HCT116 (cell line): ENCODE measurements around the gene HPD. TPM values are rescaled to one million over a fixed set of nuclear protein-coding genes. Genes with fewer than 3 reads are reported as not detected.
A peak's percentile ranks its signal among the peaks of the same experiment; 100 is the strongest.

Source experiments
- ATAC-seq: fragments of 200-7000 bp; cut with Tn5 transposase; 2 replicates; pipeline ENCODE4 v1.9.1; 2020; ENCODE audit warnings: mild to moderate bottlenecking, moderate library complexity
- BruUV-seq: library from RNA; stranded (reverse); fragments of 400-500 nt; replicated peaks from 2 replicates; lab custom pipeline; 2021; lab: Mats Ljungman, UMichigan
- CTCF ChIA-PET: fragments of 300-600 bp; sonication (Branson Sonifier 250); formaldehyde crosslinking; loops from one replicate; lab custom pipeline; 2021; ENCODE audit warnings: antibody characterized with exemption; lab: Charles Lee
- POLR2A ChIA-PET: fragments of 300-600, 350-600 bp; sonication (Branson Sonifier 250); formaldehyde crosslinking; loops from one replicate; lab custom pipeline; 2021; ENCODE audit warnings: antibody characterized with exemption; lab: Charles Lee
- RAD21 ChIA-PET, 2 experiments: fragments of 300-600 bp; sonication (Branson Sonifier 250); formaldehyde crosslinking; loops; one replicate each; lab custom pipeline; 2023; ENCODE audit warnings: low total read pairs in 2 of 2; ENCODE audit not compliant: uncharacterized antibody in 2 of 2, unreplicated experiment in 2 of 2, low non-redundant PET in 1 of 2; lab: Charles Lee
- DNase-seq: peaks from one replicate; pipeline ENCODE4 v3.0.0-alpha.2; 2010; ENCODE audit warnings: low read depth, low spot score
- H2AFZ ChIP-seq: fragments of 200-600 bp; shearing (Covaris generic), sonication (generic); 2 replicates; pipeline ENCODE4 v1.6.1; 2017; ENCODE audit warnings: low read depth, mixed run types, mixed read lengths, antibody characterized with exemption, low read length; ENCODE audit not compliant: poor library complexity, severe bottlenecking
- H3K27ac ChIP-seq: 2 replicates; pipeline ENCODE4 v1.5.1; 2012; ENCODE audit warnings: low read depth, low read length
- H3K27me3 ChIP-seq: fragments of 200-600 bp; sonication (generic); 2 replicates; pipeline ENCODE4 v1.6.1; 2016; ENCODE audit warnings: mixed run types, low read length, mixed read lengths; ENCODE audit not compliant: insufficient read depth
- H3K36me3 ChIP-seq, 2 experiments: fragments of 200-500 bp in 1 of 2; fragments of 200-600 bp in 1 of 2; sonication (Bioruptor generic) in 1 of 2; sonication (generic) in 1 of 2; 2 replicates each; pipeline versions ENCODE4 v1.5.1 to v1.6.1; 2014 to 2016; ENCODE audit warnings: low read length in 2 of 2, inconsistent platforms in 1 of 2, mixed read lengths in 1 of 2, mixed run types in 1 of 2; ENCODE audit not compliant: insufficient read depth in 2 of 2, control insufficient read depth in 1 of 2
- H3K4me1 ChIP-seq, 2 experiments: fragments of 200-600 bp in 1 of 2; sonication (generic) in 1 of 2; 2 replicates each; pipeline versions ENCODE4 v1.5.1 to v1.6.1; 2012 to 2017; ENCODE audit warnings: low read length in 2 of 2, inconsistent platforms in 1 of 2, mild to moderate bottlenecking in 1 of 2, mixed read lengths in 1 of 2, mixed run types in 1 of 2, moderate library complexity in 1 of 2; ENCODE audit not compliant: insufficient read depth in 2 of 2, control insufficient read depth in 1 of 2
- H3K4me2 ChIP-seq: fragments of 200-600 bp; sonication (generic); 2 replicates; pipeline ENCODE4 v1.6.1; 2017; ENCODE audit warnings: mixed run types, low read length, mixed read lengths
- H3K4me3 ChIP-seq, 2 experiments: fragments of 200-600 bp in 1 of 2; sonication (generic) in 1 of 2; replicated peaks in 1 of 2; 2 replicates each; pipeline ENCODE4 v1.5.1; 2011 to 2016; ENCODE audit warnings: low read length in 2 of 2, control low read depth in 1 of 2, low read depth in 1 of 2, mild to moderate bottlenecking in 1 of 2, mixed read lengths in 1 of 2, mixed run types in 1 of 2
- H3K79me2 ChIP-seq: fragments of 200-600 bp; sonication (generic); 2 replicates; pipeline ENCODE4 v1.6.1; 2017; ENCODE audit warnings: mild to moderate bottlenecking, mixed run types, low read length, moderate library complexity, mixed read lengths; ENCODE audit not compliant: insufficient read depth
- H3K9ac ChIP-seq: fragments of 200-600 bp; sonication (generic); 2 replicates; pipeline ENCODE4 v1.6.1; 2016; ENCODE audit warnings: low read length, mixed read lengths
- H3K9me2 ChIP-seq: fragments of 200-600 bp; sonication (generic), shearing (Covaris generic); 2 replicates; pipeline ENCODE4 v1.6.1; 2017; ENCODE audit warnings: mixed run types, mild to moderate bottlenecking, moderate library complexity; ENCODE audit not compliant: insufficient read depth
- H3K9me3 ChIP-seq, 2 experiments: fragments of 200-500 bp in 1 of 2; fragments of 200-600 bp in 1 of 2; sonication (Bioruptor generic) in 1 of 2; sonication (generic) in 1 of 2; 2 replicates each; pipeline ENCODE4 v1.6.1; 2014 to 2017; ENCODE audit warnings: low read length in 2 of 2, mixed read lengths in 2 of 2, inconsistent platforms in 1 of 2, low read depth in 1 of 2, mild to moderate bottlenecking in 1 of 2, mixed run types in 1 of 2, moderate library complexity in 1 of 2; ENCODE audit not compliant: control insufficient read depth in 1 of 2, insufficient read depth in 1 of 2
- H4K20me1 ChIP-seq: fragments of 200-600 bp; sonication (generic), shearing (Covaris generic); 2 replicates; pipeline ENCODE4 v1.6.1; 2017; ENCODE audit warnings: mixed run types, mild to moderate bottlenecking, moderate library complexity; ENCODE audit not compliant: insufficient read depth
- CBX3 ChIP-seq: IDR thresholded peaks from 2 replicates; pipeline ENCODE4 v1.6.1; 2012; ENCODE audit warnings: low read depth
- POLR2A ChIP-seq: IDR thresholded peaks from 2 replicates; pipeline ENCODE4 v1.7.0; 2011; ENCODE audit warnings: borderline replicate concordance; ENCODE audit not compliant: insufficient read depth, insufficient read length; ENCODE audit errors: extremely low read depth
- POLR2AphosphoS5 ChIP-seq: IDR thresholded peaks from 2 replicates; pipeline ENCODE4 v1.6.1; 2011; ENCODE audit warnings: mild to moderate bottlenecking, low read depth, low read length, moderate library complexity
- SIN3A ChIP-seq: IDR thresholded peaks from 2 replicates; pipeline ENCODE4 v1.6.1; 2012; ENCODE audit warnings: low read depth
- YY1 ChIP-seq: IDR thresholded peaks from 2 replicates; pipeline ENCODE4 v1.6.1; 2011; ENCODE audit warnings: low read length, low read depth, moderate library complexity, mild to moderate bottlenecking; ENCODE audit not compliant: insufficient replicate concordance; ENCODE audit errors: extremely low read depth
- ZFX ChIP-seq: fragments of 450-650 bp; IDR thresholded peaks from 2 replicates; pipeline ENCODE4 v1.6.1; 2017
- intact Hi-C: fragments of 100-400 bp; cut with micrococcal nuclease; formaldehyde crosslinking; loops from 2 replicates; pipeline ENCODE4 v1.10.0; 2022
- total RNA-seq: library from RNA; stranded (reverse); gene quantifications from one replicate; pipeline ENCODE4 v1.2.1, GENCODE V29; 2021; ENCODE audit not compliant: unreplicated experiment

The HPD gene
- total RNA-seq, 1 experiment from 2014 or later: 1.1 TPM

DNA sequence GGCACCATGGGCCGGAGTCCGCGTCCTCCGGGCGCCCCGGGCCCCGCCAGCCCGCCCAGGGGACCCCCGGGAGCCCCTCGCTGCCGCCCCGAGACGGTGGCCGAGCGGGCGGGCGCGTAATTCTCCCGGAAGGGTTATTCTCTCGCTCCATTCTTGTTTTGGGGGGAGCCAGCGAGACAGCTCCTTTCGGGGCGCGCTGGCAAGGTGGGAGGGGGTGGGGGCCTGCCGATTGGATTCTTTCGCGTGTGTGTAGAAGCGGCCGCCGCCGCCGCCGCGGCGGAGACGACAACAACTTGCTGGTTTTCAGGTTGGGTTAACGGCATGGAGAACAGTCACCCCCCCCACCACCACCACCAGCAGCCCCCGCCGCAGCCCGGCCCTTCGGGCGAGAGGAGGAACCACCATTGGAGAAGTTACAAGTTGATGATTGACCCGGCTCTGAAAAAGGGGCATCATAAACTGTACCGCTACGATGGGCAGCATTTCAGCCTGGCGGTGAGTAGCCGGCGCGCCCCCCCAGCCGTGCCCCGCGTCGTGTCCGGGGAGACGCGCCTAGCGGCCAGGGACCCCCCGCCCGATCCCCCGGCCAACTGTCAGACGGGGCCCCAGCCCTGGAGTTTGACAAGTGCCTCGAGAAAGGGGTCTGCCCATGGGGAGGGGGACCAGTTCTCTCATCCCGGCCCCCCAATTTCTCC lies 54.1 kb downstream of the HPD start:
- no TSS peak for BruUV-seq
- Histone ChIP-seq H3K9me3 (no peaks in the 10 kb centered on the region), H3K27ac (peak overlapping the region; percentile 100), H4K20me1 (no peaks in the 10 kb centered on the region), H3K9me2 (no peaks in the 10 kb centered on the region), H3K4me3 (peak overlapping the region; percentile 74 to 85), H2AFZ (no peak overlapping the region), H3K79me2 (peaks cover 60% of the 10 kb centered on the region), H3K27me3 (no peaks in the 10 kb centered on the region), H3K36me3 (peaks cover 3 to 20% of the 10 kb centered on the region in 2 experiments; a peak in 3 of 4 replicates), H3K4me1 (peaks cover 21 to 49% of the 10 kb centered on the region in 2 experiments), H3K4me2 (peak overlapping the region; percentile 98), H3K9ac (peak overlapping the region; percentile 92)
- CTCF ChIA-PET: interaction anchor here (3.2 to 3.9 kb wide), 2 partner anchors 9 to 11 kb away, joined by 30 to 33 read pairs; partner anchors contain the start of gene RHOF
- DNase-seq: no peak
- TF ChIP-seq ZFX (peak; percentile 1; the same call in 1 of the 2 replicates), SIN3A (no peak)
- no peak for ATAC-seq
- POLR2A ChIA-PET: interaction anchor here (1.1 to 2.2 kb wide), 2 partner anchors 10 to 33 kb away, joined by 3 to 8 read pairs; partner anchors contain the start of gene RHOF
- RAD21 ChIA-PET: no interaction called here
- intact Hi-C loops: no loop called here

- Histone ChIP-seq H3K9me3 (no peaks in the 10 kb centered on the region), H2AFZ (peak within 1 kb of the TSS; percentile 59), H4K20me1 (no peaks in the 10 kb centered on the region), H3K4me3 (peak within 1 kb of the TSS; percentile 74 to 85), H3K9ac (peak within 1 kb of the TSS; percentile 98), H3K36me3 (peaks cover 3 to 20% of the 10 kb centered on the region in 2 experiments; a peak in 3 of 4 replicates), H3K9me2 (no peaks in the 10 kb centered on the region), H3K4me1 (peaks cover 25 to 55% of the 10 kb centered on the region in 2 experiments), H3K27me3 (no peaks in the 10 kb centered on the region), H3K79me2 (peaks cover 56% of the 10 kb centered on the region), H3K27ac (peak within 1 kb of the TSS; percentile 100), H3K4me2 (peak within 1 kb of the TSS; percentile 99)
- TF ChIP-seq POLR2A (peak; percentile 39), CBX3 (no peak), ZFX (peak; percentile 83; the same call in 1 of the 2 replicates), POLR2AphosphoS5 (peak; percentile 39; the same call in 1 of the 2 replicates), YY1 (peak; percentile 1)
- BruUV-seq: no TSS peak
- CTCF ChIA-PET: interaction anchor here (0.6 to 4.0 kb wide), 3 partner anchors 8 to 235 kb away, joined by 3 to 30 read pairs (median 26); partner anchors contain the start of gene RHOF
- peak; percentile 10; the same call in 1 of the 2 replicates for ATAC-seq
- POLR2A ChIA-PET: interaction anchor here (1.1 to 2.2 kb wide), 4 partner anchors 9 to 33 kb away, joined by 3 to 8 read pairs (median 6); partner anchors contain the start of gene RHOF
- RAD21 ChIA-PET: no interaction called here
- intact Hi-C loops: no loop called here
- no peak for DNase-seq
Observed at GRCh38 chr12:121803861-121804416, 54.7 kb downstream of the HPD start, which contains the start of gene SETD1B. Gene SETD1B (plus strand): TSS chr12:121804009. CDS start chr12:121804738, 729 bp downstream.
